MM.1S (cell line): ENCODE measurements around the gene TP73.
A peak's percentile ranks its signal among the peaks of the same experiment; 100 is the strongest.

Source experiments
- DNase-seq: peaks from one replicate; pipeline ENCODE4 v3.0.0-alpha.2; 2015
- H2AFZ ChIP-seq: fragments of 300-600 bp; sonication (generic); 2 replicates; pipeline ENCODE4 v1.6.0; 2016; ENCODE audit warnings: antibody characterized with exemption, low read length
- H3F3A ChIP-seq: fragments of 300-600 bp; sonication (generic); 2 replicates; pipeline ENCODE4 v1.6.1; 2016; ENCODE audit warnings: mild to moderate bottlenecking, antibody characterized with exemption, low read length, moderate library complexity, mixed read lengths; ENCODE audit not compliant: insufficient read depth
- H3K27ac ChIP-seq: fragments of 300-600 bp; sonication (generic); 2 replicates; pipeline ENCODE4 v1.5.1; 2016; ENCODE audit warnings: mild to moderate bottlenecking, low read length
- H3K27me3 ChIP-seq: fragments of 300-600 bp; sonication (generic); replicated peaks from 2 replicates; pipeline ENCODE4 v1.6.0; 2016; ENCODE audit warnings: low read length; ENCODE audit not compliant: insufficient read depth
- H3K36me3 ChIP-seq: fragments of 300-600 bp; sonication (generic); replicated peaks from 2 replicates; pipeline ENCODE4 v1.6.1; 2016; ENCODE audit warnings: mild to moderate bottlenecking, low read length, mixed read lengths; ENCODE audit not compliant: insufficient read depth
- H3K4me1 ChIP-seq: fragments of 300-600 bp; sonication (generic); 2 replicates; pipeline ENCODE4 v1.6.1; 2016; ENCODE audit warnings: low read length, mixed read lengths
- H3K4me2 ChIP-seq: fragments of 300-600 bp; sonication (generic); 2 replicates; pipeline ENCODE4 v1.6.0; 2016; ENCODE audit warnings: low read depth, low read length
- H3K4me3 ChIP-seq: fragments of 300-600 bp; sonication (generic); 2 replicates; pipeline ENCODE4 v1.5.1; 2016; ENCODE audit warnings: low read length, mixed read lengths
- H3K79me2 ChIP-seq: fragments of 300-600 bp; sonication (generic); 2 replicates; pipeline ENCODE4 v1.6.1; 2016; ENCODE audit warnings: mixed run types, low read length, mixed read lengths
- H3K9ac ChIP-seq: fragments of 300-600 bp; sonication (generic); 2 replicates; pipeline ENCODE4 v1.6.1; 2016; ENCODE audit warnings: low read length, mixed read lengths
- H3K9me2 ChIP-seq: fragments of 300-600 bp; sonication (generic); replicated peaks from 2 replicates; pipeline ENCODE4 v1.6.1; 2016; ENCODE audit warnings: mild to moderate bottlenecking, low read length, mixed read lengths; ENCODE audit not compliant: insufficient read depth
- H3K9me3 ChIP-seq: fragments of 300-600 bp; sonication (generic); replicated peaks from 2 replicates; pipeline ENCODE4 v1.6.1; 2016; ENCODE audit warnings: mild to moderate bottlenecking, low read length, mixed read lengths; ENCODE audit not compliant: insufficient read depth
- H4K20me1 ChIP-seq: fragments of 300-600 bp; sonication (generic); 2 replicates; pipeline ENCODE4 v1.6.1; 2016; ENCODE audit warnings: mild to moderate bottlenecking, low read length, moderate library complexity, mixed read lengths; ENCODE audit not compliant: insufficient read depth
- CTCF ChIP-seq: fragments of 300-600 bp; sonication (generic); IDR thresholded peaks from 2 replicates; pipeline ENCODE4 v1.5.1; 2016; ENCODE audit warnings: antibody characterized with exemption, low read length, mixed read lengths
- EZH2 ChIP-seq: fragments of 300-600 bp; sonication (generic); optimal IDR thresholded peaks from 2 replicates; pipeline ENCODE3; 2017; ENCODE audit warnings: low read depth, mild to moderate bottlenecking, antibody characterized with exemption, low read length, mixed read lengths
- EZH2phosphoT487 ChIP-seq: fragments of 300-600 bp; sonication (generic); IDR thresholded peaks from 2 replicates; pipeline ENCODE4 v1.6.1; 2018; ENCODE audit warnings: antibody characterized with exemption, low read length

TP73 gene

GRCh38 chr1:3750741-3751140 lies 98.4 kb downstream of the TP73 start:
- H3K9ac ChIP-seq, result no peak overlapping the region
- H3K27me3 ChIP-seq, result peaks cover 60% of the 10 kb centered on the region
- no peaks in the 10 kb centered on the region for H3F3A ChIP-seq
- H2AFZ ChIP-seq, result no peak overlapping the region
- H3K4me2 ChIP-seq, result peak overlapping the region; percentile 10; the same call in 1 of the 2 replicates
- no peak overlapping the region for H3K27ac ChIP-seq
- H4K20me1 ChIP-seq, result no peaks in the 10 kb centered on the region
- no peaks in the 10 kb centered on the region for H3K79me2 ChIP-seq
- H3K4me3 ChIP-seq, result peak overlapping the region; percentile 33; the same call in 1 of the 2 replicates
- no peak for DNase-seq
- no peaks in the 10 kb centered on the region for H3K9me3 ChIP-seq
- TF ChIP-seq CTCF (no peak), EZH2phosphoT487 (no peak), EZH2 (no peak)
- H3K4me1 ChIP-seq, result peaks cover 5% of the 10 kb centered on the region; the same call in 1 of the 2 replicates
- no peaks in the 10 kb centered on the region for H3K9me2 ChIP-seq
- no peaks in the 10 kb centered on the region for H3K36me3 ChIP-seq

GRCh38 chr1:3752400-3752945 lies 100.2 kb downstream of the TP73 start, which contains the start of gene CCDC27:
Gene CCDC27, plus strand, starts transcription at chr1:3752450. Its CDS starts 32 bp downstream, at chr1:3752482.
- H3K9me3 ChIP-seq, result no peaks in the 10 kb centered on the region
- H3K27ac ChIP-seq, result no peak within 1 kb of the TSS
- H3K27me3 ChIP-seq, result peaks cover 75% of the 10 kb centered on the region
- no peak for DNase-seq
- H3K9ac ChIP-seq, result no peak within 1 kb of the TSS
- H3K36me3 ChIP-seq, result no peaks in the 10 kb centered on the region
- H3K4me3 ChIP-seq, result no peak within 1 kb of the TSS
- no peaks in the 10 kb centered on the region for H3F3A ChIP-seq
- TF ChIP-seq CTCF, result no peak
- no peak for TF ChIP-seq EZH2phosphoT487
- TF ChIP-seq EZH2, result no peak
- no peaks in the 10 kb centered on the region for H3K9me2 ChIP-seq
- no peaks in the 10 kb centered on the region for H4K20me1 ChIP-seq
- H3K4me2 ChIP-seq, result peak within 1 kb of the TSS; percentile 10; the same call in 1 of the 2 replicates
- no peaks in the 10 kb centered on the region for H3K79me2 ChIP-seq
- H3K4me1 ChIP-seq, result peaks cover 5% of the 10 kb centered on the region; the same call in 1 of the 2 replicates
- H2AFZ ChIP-seq, result no peak within 1 kb of the TSS

- no peak overlapping the region for H3K4me3 ChIP-seq
- no peak overlapping the region for H3K9ac ChIP-seq
- no peaks in the 10 kb centered on the region for H3K9me2 ChIP-seq
- no peaks in the 10 kb centered on the region for H4K20me1 ChIP-seq
- H3F3A ChIP-seq, result no peaks in the 10 kb centered on the region
- no peaks in the 10 kb centered on the region for H3K4me1 ChIP-seq
- no peaks in the 10 kb centered on the region for H3K79me2 ChIP-seq
- H3K27me3 ChIP-seq, result peaks cover 75% of the 10 kb centered on the region
- H2AFZ ChIP-seq, result no peak overlapping the region
- H3K27ac ChIP-seq, result no peak overlapping the region
- no peaks in the 10 kb centered on the region for H3K36me3 ChIP-seq
- H3K4me2 ChIP-seq, result no peak overlapping the region
- TF ChIP-seq EZH2 (no peak), EZH2phosphoT487 (no peak)
- H3K9me3 ChIP-seq, result no peaks in the 10 kb centered on the region
- no peak for DNase-seq
Measured at GRCh38 chr1:3753656-3754454, 101.5 kb downstream of the TP73 start.

- no peak overlapping the region for H3K4me2 ChIP-seq
- no peak overlapping the region for H2AFZ ChIP-seq
Measured at GRCh38 chr1:3756394-3756793, 104.1 kb downstream of the TP73 start.

More at GRCh38 chr1:3756394-3756793, 104.1 kb downstream of the TP73 start:
- Histone ChIP-seq H3K9ac (no peak overlapping the region), H3K79me2 (no peaks in the 10 kb centered on the region), H3K27me3 (peaks cover 79% of the 10 kb centered on the region), H3K27ac (no peak overlapping the region), H3K9me2 (no peaks in the 10 kb centered on the region), H3K36me3 (no peaks in the 10 kb centered on the region), H3K4me3 (no peak overlapping the region), H3K9me3 (no peaks in the 10 kb centered on the region), H3F3A (no peaks in the 10 kb centered on the region), H3K4me1 (no peaks in the 10 kb centered on the region), H4K20me1 (no peaks in the 10 kb centered on the region)
- DNase-seq, result no peak
- TF ChIP-seq CTCF (no peak), EZH2phosphoT487 (no peak), EZH2 (no peak)
